GM18519 (cell line): ENCODE measurements around the gene ANGPTL1.

Experiments
- ATAC-seq: cut with Tn5 transposase; IDR thresholded peaks from one replicate; pipeline ENCODE4 v1.9.1; 2021; ENCODE audit warnings: mild to moderate bottlenecking, moderate library complexity; ENCODE audit not compliant: unreplicated experiment, low FRiP score

ANGPTL1 gene

GRCh38 chr1:178870944-178871343 is at the start of gene ANGPTL1:
Gene ANGPTL1 (minus strand): TSS chr1:178871077. CDS start chr1:178865776, 5,301 bp downstream.
- ATAC-seq = no peak

GRCh38 chr1:178919581-178919980 is 48.7 kb upstream of the ANGPTL1 start:
- no peak for ATAC-seq

- ATAC-seq = no peak
These were observed 48.1 kb upstream of the ANGPTL1 start for GRCh38 chr1:178918955-178919354.

GRCh38 chr1:178918308-178918707 is 47.4 kb upstream of the ANGPTL1 start:
- ATAC-seq = no peak

- ATAC-seq = no peak
These were observed 45.7 kb upstream of the ANGPTL1 start for GRCh38 chr1:178916448-178917174.

- ATAC-seq = no peak
These were observed 41.7 kb upstream of the ANGPTL1 start for GRCh38 chr1:178912597-178912996.

- ATAC-seq = no peak
These were observed 39.1 kb upstream of the ANGPTL1 start for GRCh38 chr1:178910023-178910422.

- no peak for ATAC-seq
These were observed 37.5 kb upstream of the ANGPTL1 start for GRCh38 chr1:178908358-178908757.

GRCh38 chr1:178901482-178902125 is 30.7 kb upstream of the ANGPTL1 start:
- no peak for ATAC-seq

GRCh38 chr1:178899402-178899801 is 28.5 kb upstream of the ANGPTL1 start:
- ATAC-seq = no peak

GRCh38 chr1:178898401-178898800 is 27.5 kb upstream of the ANGPTL1 start:
- ATAC-seq = no peak

GRCh38 chr1:178895928-178896327 is 25.1 kb upstream of the ANGPTL1 start:
- ATAC-seq = no peak

- ATAC-seq = no peak
These were observed 15.7 kb upstream of the ANGPTL1 start for GRCh38 chr1:178886551-178886950.

- no peak for ATAC-seq
These were observed 15.0 kb upstream of the ANGPTL1 start for GRCh38 chr1:178885869-178886268.

GRCh38 chr1:178881950-178882349 is 11.1 kb upstream of the ANGPTL1 start:
- no peak for ATAC-seq

GRCh38 chr1:178877896-178878295 is 7.0 kb upstream of the ANGPTL1 start:
- no peak for ATAC-seq

- ATAC-seq = no peak
These were observed 5.1 kb upstream of the ANGPTL1 start for GRCh38 chr1:178875936-178876335.

GRCh38 chr1:178874966-178875365 is 4.1 kb upstream of the ANGPTL1 start:
- ATAC-seq = no peak

- ATAC-seq = no peak
These were observed 859 bp upstream of the ANGPTL1 start for GRCh38 chr1:178871551-178872320.

- ATAC-seq = no peak
These were observed 656 bp downstream of the ANGPTL1 start for GRCh38 chr1:178870221-178870620.

GRCh38 chr1:178869119-178869697 is 1.7 kb downstream of the ANGPTL1 start:
- ATAC-seq = no peak
